PC-9 (cell line): ENCODE results near the gene ZNF786. TPM values are rescaled to one million over a fixed set of nuclear protein-coding genes. Genes with fewer than 3 reads are reported as not detected.

Experiments
- BruUV-seq: library from RNA; stranded (reverse); fragments of 400-500 nt; replicated peaks from 2 replicates; lab custom pipeline; 2021; lab: Mats Ljungman, UMichigan
- CTCF ChIA-PET: fragments of 300-600 bp; sonication (Branson Sonifier 250); formaldehyde crosslinking; loops from one replicate; lab custom pipeline; 2022; ENCODE audit warnings: antibody characterized with exemption; lab: Charles Lee
- POLR2A ChIA-PET: fragments of 300-600 bp; sonication (Branson Sonifier 250); formaldehyde crosslinking; loops from one replicate; lab custom pipeline; 2022; ENCODE audit warnings: antibody characterized with exemption; ENCODE audit not compliant: unreplicated experiment; lab: Charles Lee
- DNase-seq, 2 experiments: peaks; one replicate each; pipeline versions ENCODE4 v3.0.0 to v3.0.0-alpha.2; 2015 to 2022; ENCODE audit warnings: mixed read lengths in 1 of 2
- H2AFZ ChIP-seq: fragments of 200-600 bp; sonication (generic); 2 replicates; pipeline ENCODE4 v1.8.1; 2017; ENCODE audit warnings: antibody characterized with exemption
- H3F3A ChIP-seq: fragments of 200-600 bp; sonication (generic); 2 replicates; pipeline ENCODE4 v1.8.1; 2017; ENCODE audit warnings: antibody characterized with exemption, mild to moderate bottlenecking, low read depth; ENCODE audit not compliant: insufficient read depth
- H3K27ac ChIP-seq: fragments of 200-600 bp; sonication (generic); 2 replicates; pipeline ENCODE4 v1.6.1; 2016; ENCODE audit warnings: mixed run types
- H3K27me3 ChIP-seq: fragments of 200-600 bp; sonication (generic); 2 replicates; pipeline ENCODE4 v1.6.1; 2016; ENCODE audit warnings: low read depth, mixed run types; ENCODE audit not compliant: insufficient read depth
- H3K36me3 ChIP-seq: fragments of 200-600 bp; sonication (generic); 2 replicates; pipeline ENCODE4 v1.6.1; 2016; ENCODE audit warnings: low read depth, mixed run types
- H3K4me1 ChIP-seq: fragments of 200-600 bp; sonication (generic); replicated peaks from 2 replicates; pipeline ENCODE4 v1.6.1; 2016; ENCODE audit warnings: mixed run types; ENCODE audit not compliant: insufficient read depth
- H3K4me2 ChIP-seq: fragments of 200-600 bp; sonication (generic); 2 replicates; pipeline ENCODE4 v1.6.1; 2017; ENCODE audit warnings: mixed run types
- H3K4me3 ChIP-seq: fragments of 200-600 bp; sonication (generic); 2 replicates; pipeline ENCODE4 v1.6.1; 2016; ENCODE audit warnings: mixed run types
- H3K79me2 ChIP-seq: fragments of 200-600 bp; sonication (generic); 2 replicates; pipeline ENCODE4 v1.6.1; 2017; ENCODE audit warnings: low read depth, mixed run types
- H3K9me2 ChIP-seq: fragments of 200-600 bp; sonication (generic); 2 replicates; pipeline ENCODE4 v1.8.1; 2017; ENCODE audit warnings: mild to moderate bottlenecking; ENCODE audit not compliant: insufficient read depth
- H3K9me3 ChIP-seq: fragments of 200-600 bp; sonication (generic); 2 replicates; pipeline ENCODE4 v1.8.1; 2016; ENCODE audit warnings: low read depth; ENCODE audit not compliant: insufficient read depth
- H4K20me1 ChIP-seq: fragments of 200-600 bp; sonication (generic); 2 replicates; pipeline ENCODE4 v1.8.1; 2017; ENCODE audit not compliant: insufficient read depth
- CTCF ChIP-seq: fragments of 200-600 bp; sonication (generic); conservative IDR thresholded peaks from 2 replicates; pipeline ENCODE4 v1.6.1; 2017; ENCODE audit warnings: mixed run types, antibody characterized with exemption, mild to moderate bottlenecking, moderate library complexity
- EZH2 ChIP-seq: fragments of 200-600 bp; sonication (generic); IDR thresholded peaks from 2 replicates; pipeline ENCODE4 v1.8.0; 2017; ENCODE audit warnings: antibody characterized with exemption, low read depth
- intact Hi-C: fragments of 100-400 bp; cut with micrococcal nuclease; formaldehyde crosslinking; loops from one replicate; pipeline ENCODE4 v1.10.0; 2022; ENCODE audit not compliant: unreplicated experiment
- total RNA-seq: library from RNA; stranded (reverse); gene quantifications from 2 replicates; pipeline ENCODE4 v1.2.3, GENCODE V29; 2021

ZNF786 gene
- total RNA-seq, 1 experiment from 2014 or later, result 8.4 TPM

GRCh38 chr7:149022756-149023360, 67.7 kb downstream of the ZNF786 start:
- H3K27ac ChIP-seq, result no peak overlapping the region
- intact Hi-C loops, result no loop called here
- H3K4me2 ChIP-seq, result no peak overlapping the region
- no peaks in the 10 kb centered on the region for H3K9me2 ChIP-seq
- no peaks in the 10 kb centered on the region for H3K27me3 ChIP-seq
- CTCF ChIA-PET, result interaction anchor here (0.6 kb wide), 1 partner anchor 581 kb away, joined by 7 read pairs; no protein-coding TSS in a partner anchor
- TF ChIP-seq EZH2 (no peak), CTCF (no peak)
- H3K9me3 ChIP-seq, result no peaks in the 10 kb centered on the region
- H3K4me3 ChIP-seq, result no peak overlapping the region
- no peak overlapping the region for H2AFZ ChIP-seq
- POLR2A ChIA-PET, result interaction anchor here (0.6 kb wide), 1 partner anchor 474 kb away, joined by 3 read pairs; no protein-coding TSS in a partner anchor
- H4K20me1 ChIP-seq, result peaks cover 20% of the 10 kb centered on the region; the same call in 1 of the 2 replicates
- DNase-seq, result no peak
- peaks cover 15% of the 10 kb centered on the region for H3K4me1 ChIP-seq
- peaks cover 12% of the 10 kb centered on the region for H3K36me3 ChIP-seq
- BruUV-seq, result no TSS peak
- H3F3A ChIP-seq, result peaks cover 14% of the 10 kb centered on the region
- H3K79me2 ChIP-seq, result peaks cover 64% of the 10 kb centered on the region

GRCh38 chr7:149021725-149022062, 68.8 kb downstream of the ZNF786 start:
- TF ChIP-seq CTCF, result no peak
- TF ChIP-seq EZH2, result no peak
- peaks cover 9% of the 10 kb centered on the region for H3K4me1 ChIP-seq
- H3K27me3 ChIP-seq, result no peaks in the 10 kb centered on the region
- H3K27ac ChIP-seq, result no peak overlapping the region
- CTCF ChIA-PET, result interaction anchor here (0.6 kb wide), 1 partner anchor 18 kb away, joined by 3 read pairs; no protein-coding TSS in a partner anchor
- no TSS peak for BruUV-seq
- H3K36me3 ChIP-seq, result peaks cover 16% of the 10 kb centered on the region
- intact Hi-C loops, result no loop called here
- no peaks in the 10 kb centered on the region for H3K9me3 ChIP-seq
- H3K4me3 ChIP-seq, result no peak overlapping the region
- H3F3A ChIP-seq, result peaks cover 9% of the 10 kb centered on the region; the same call in 1 of the 2 replicates
- DNase-seq, result no peak
- POLR2A ChIA-PET, result interaction anchor here (0.6 kb wide), 1 partner anchor 48 kb away, joined by 11 read pairs; no protein-coding TSS in a partner anchor
- H3K4me2 ChIP-seq, result no peak overlapping the region
- no peak overlapping the region for H2AFZ ChIP-seq
- no peaks in the 10 kb centered on the region for H3K9me2 ChIP-seq
- H3K79me2 ChIP-seq, result peaks cover 53% of the 10 kb centered on the region
- peaks cover 20% of the 10 kb centered on the region for H4K20me1 ChIP-seq

- peaks cover 40% of the 10 kb centered on the region for H3K79me2 ChIP-seq
- peaks cover 20% of the 10 kb centered on the region for H4K20me1 ChIP-seq
- no peaks in the 10 kb centered on the region for H3K27me3 ChIP-seq
- H3K9me2 ChIP-seq, result no peaks in the 10 kb centered on the region
- POLR2A ChIA-PET, result no interaction called here
- no peak overlapping the region for H2AFZ ChIP-seq
- H3K27ac ChIP-seq, result no peak overlapping the region
- no peak overlapping the region for H3K4me3 ChIP-seq
- TF ChIP-seq CTCF, result no peak
- TF ChIP-seq EZH2, result no peak
- peaks cover 20% of the 10 kb centered on the region for H3K36me3 ChIP-seq
- intact Hi-C loops, result no loop called here
- H3K4me1 ChIP-seq, result no peaks in the 10 kb centered on the region
- CTCF ChIA-PET, result interaction anchor here (0.5 kb wide), 1 partner anchor 25 kb away, joined by 4 read pairs; no protein-coding TSS in a partner anchor
- no peaks in the 10 kb centered on the region for H3K9me3 ChIP-seq
- DNase-seq, result no peak
- H3F3A ChIP-seq, result peaks cover 10% of the 10 kb centered on the region; the same call in 1 of the 2 replicates
- H3K4me2 ChIP-seq, result no peak overlapping the region
- BruUV-seq, result no TSS peak
Measured at GRCh38 chr7:149020483-149020882, 70.0 kb downstream of the ZNF786 start.

Other genes with a start within 250 kb of the ZNF786 start
- 32.6 and 48.6 TPM in 2 replicates for gene EZH2, start 206.4 kb downstream of the ZNF786 start, total RNA-seq
- 200 and 221 TPM in 2 replicates for gene PDIA4, start 62.2 kb downstream of the ZNF786 start, total RNA-seq
- gene ZNF425, start 35.6 kb upstream of the ZNF786 start, total RNA-seq, result 5.2 and 5.9 TPM in 2 replicates
- gene ZNF398, start 56.7 kb upstream of the ZNF786 start, total RNA-seq, result 10.8 and 11.7 TPM in 2 replicates
- 32.5 and 35.9 TPM in 2 replicates for gene ZNF282, start 104.8 kb upstream of the ZNF786 start, total RNA-seq
- gene ZNF212, start 148.9 kb upstream of the ZNF786 start, total RNA-seq, result 16.9 and 22.3 TPM in 2 replicates
- gene ZNF783, start 171.5 kb upstream of the ZNF786 start, total RNA-seq, result 15.8 and 22.2 TPM in 2 replicates